Ecto neural progenitor cell (in vitro differentiated cells): ENCODE results near the gene NXPH3.
"Not testable (repeated sequence)": the region's sequence is repeated elsewhere in the genome, so short reads cannot be mapped to it uniquely, and the experiment has no call there.

Source experiments
- DNase-seq: peaks from one replicate; pipeline ENCODE4 v3.0.0-alpha.2; 2018; ENCODE audit warnings: low spot score

The NXPH3 gene

GRCh38 chr17:49575679-49576087 is at the start of gene NXPH3:
NXPH3 (plus strand) TSS chr17:49575871; CDS start chr17:49576220, 349 bp downstream.
- peak; percentile 95 for DNase-seq

GRCh38 chr17:49527927-49528651 is 47.6 kb upstream of the NXPH3 start:
- DNase-seq: no peak

GRCh38 chr17:49528966-49529365 is 46.7 kb upstream of the NXPH3 start:
- DNase-seq: no peak

DNA sequence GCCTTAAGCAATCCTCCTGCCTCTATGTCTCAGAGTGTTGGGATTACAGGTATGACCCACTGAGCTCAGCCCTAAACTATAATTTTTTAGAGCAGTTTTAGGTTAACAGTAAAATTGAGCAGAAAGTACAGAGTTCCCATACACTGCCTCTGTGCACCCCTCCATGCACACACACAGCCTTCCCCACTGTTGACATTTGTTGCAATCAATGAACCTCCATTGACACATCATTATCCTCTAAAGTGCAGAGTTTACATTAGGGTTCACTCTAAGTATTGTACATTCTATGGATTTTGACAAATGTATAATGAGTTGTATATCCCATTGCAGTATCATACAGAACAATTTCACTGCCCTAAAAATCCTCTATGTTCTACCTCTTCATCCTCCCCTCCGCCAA is 45.6 kb upstream of the NXPH3 start:
- DNase-seq: no peak

DNA sequence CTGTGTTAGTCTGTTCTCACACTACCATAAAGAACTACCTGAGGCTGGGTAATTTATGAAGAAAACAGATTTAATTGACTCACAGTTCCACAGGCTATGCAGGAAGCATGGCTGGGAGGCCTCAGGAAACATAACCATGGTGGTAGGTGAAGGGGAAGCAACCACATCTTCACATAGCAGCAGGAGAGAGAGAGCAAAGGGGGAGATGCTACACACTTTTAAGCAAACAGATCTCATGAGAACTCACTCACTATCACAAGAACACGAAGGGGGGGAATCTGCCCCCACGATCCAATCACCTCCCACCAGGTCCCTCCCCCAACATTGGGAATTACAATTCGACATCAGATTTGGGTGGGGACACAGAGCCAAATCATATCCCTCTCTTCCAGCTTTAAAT is 31.8 kb upstream of the NXPH3 start:
- no peak for DNase-seq

GRCh38 chr17:49545007-49545660 is 30.5 kb upstream of the NXPH3 start:
- no peak for DNase-seq

DNA sequence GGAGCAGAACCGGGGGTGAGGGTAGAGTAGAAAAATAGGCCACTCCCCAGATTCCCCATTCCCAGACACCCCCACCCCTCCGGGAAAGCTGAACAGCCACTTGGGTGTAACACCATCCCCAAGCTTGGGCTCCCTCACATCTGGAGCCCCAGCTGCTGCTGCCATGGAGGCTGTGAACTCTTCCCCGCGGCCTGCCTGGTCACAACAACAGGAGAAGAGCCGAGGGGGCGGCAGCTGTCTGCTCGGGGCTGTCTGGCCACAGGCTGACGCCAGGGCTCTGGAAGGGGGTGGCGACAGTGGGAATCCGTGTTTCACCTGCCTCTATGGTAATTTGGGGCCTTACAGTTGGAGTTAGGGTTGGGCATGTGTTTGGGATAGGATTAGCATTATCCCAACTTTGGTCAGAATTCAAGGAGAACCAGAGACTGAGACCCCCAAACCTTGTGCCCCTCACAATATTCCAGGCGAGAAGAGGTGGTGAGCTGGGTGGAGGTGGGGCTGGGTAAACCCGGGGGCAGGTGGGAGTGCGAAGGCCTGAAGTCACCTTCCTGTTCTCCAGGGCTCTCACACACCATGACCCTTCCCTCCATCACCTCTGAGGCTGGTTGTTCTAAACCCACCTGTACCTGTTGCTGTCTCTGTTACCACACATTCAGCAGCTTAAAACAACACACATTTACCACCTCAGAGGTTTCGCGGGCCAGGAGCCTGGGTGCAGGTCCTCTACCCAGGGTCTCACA is 29.7 kb upstream of the NXPH3 start:
- no peak for DNase-seq

GRCh38 chr17:49546546-49547535 is 28.8 kb upstream of the NXPH3 start:
- peak; percentile 63 for DNase-seq

DNA sequence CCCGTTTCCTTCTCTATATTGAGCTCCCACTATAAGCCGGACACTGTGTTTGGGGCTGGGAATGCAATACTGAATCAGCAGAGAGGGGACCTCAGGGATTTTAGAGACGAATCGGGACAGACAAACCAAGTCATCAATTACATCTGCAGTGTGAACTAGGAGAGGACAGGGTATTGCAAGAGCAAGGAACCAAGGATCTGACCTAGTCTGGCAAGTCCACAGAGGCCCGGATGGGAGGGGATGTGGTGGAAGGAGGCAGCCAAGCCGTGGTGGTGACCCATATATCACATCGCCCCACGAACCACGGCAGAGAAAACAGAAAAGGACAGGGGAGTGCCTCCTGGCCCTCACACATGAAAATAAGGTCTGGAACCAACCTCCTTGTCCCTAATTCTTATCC is 28.1 kb upstream of the NXPH3 start:
- DNase-seq: no peak

- peak; percentile 57 for DNase-seq
These were observed 27.6 kb upstream of the NXPH3 start for GRCh38 chr17:49548051-49548505.

DNA sequence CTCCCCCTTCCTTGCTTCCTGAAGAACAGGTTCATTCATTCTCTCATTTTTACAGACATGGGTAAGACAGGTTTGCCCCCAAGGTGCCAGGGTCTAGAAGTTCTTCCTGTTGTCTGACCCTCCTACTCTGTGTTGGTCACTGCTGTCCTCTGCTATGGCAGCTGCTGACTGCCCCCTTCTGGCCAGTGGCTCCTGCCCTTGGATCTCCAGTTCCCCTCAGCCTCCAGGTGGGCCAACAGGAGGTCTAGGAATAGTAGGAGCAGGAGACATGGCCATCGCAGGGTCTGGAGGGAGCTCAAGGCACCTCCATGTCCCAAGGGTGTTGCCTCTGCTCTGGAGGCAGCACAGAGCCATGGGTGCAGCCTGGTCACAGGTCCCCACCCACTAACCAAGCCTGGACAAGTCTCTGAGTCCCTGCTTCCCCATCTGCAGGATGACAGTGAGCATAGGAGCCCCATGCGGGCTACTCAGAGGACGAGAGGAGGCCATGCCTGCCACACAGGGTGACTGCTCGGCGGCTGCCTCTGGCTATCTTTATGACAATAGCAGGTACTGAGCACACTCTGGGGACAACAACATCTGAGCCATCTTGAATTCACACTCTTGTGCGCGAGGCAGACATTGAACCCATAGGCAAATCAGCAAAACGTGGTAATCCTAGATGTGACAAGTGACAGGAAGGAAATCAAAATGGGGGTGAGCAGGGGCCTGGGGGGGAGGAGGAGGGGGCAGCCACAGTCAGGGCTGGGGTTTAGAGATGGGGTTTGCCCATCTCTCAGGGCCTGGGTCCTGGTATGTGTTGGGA is 27.0 kb upstream of the NXPH3 start:
- peak; percentile 77 for DNase-seq

DNA sequence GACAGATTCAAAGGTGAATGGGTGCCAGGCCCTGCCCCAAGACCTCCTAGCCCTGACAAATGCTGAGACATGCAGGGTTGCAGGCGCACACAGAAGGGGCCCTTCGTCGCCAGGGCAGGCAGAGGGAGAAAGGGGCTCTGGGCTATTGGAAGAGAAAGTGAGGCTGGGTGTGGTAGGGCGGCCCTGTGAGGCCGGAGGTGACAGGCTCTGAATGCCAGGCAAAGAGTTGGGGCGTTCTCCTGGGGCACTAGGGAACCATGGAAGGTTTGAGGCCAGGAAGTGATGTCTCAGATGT is 26.4 kb upstream of the NXPH3 start:
- DNase-seq: no peak

GRCh38 chr17:49549691-49550678 is 25.7 kb upstream of the NXPH3 start:
- DNase-seq: no peak

GRCh38 chr17:49550764-49551163 is 24.9 kb upstream of the NXPH3 start:
- DNase-seq: not testable (repeated sequence)

DNA sequence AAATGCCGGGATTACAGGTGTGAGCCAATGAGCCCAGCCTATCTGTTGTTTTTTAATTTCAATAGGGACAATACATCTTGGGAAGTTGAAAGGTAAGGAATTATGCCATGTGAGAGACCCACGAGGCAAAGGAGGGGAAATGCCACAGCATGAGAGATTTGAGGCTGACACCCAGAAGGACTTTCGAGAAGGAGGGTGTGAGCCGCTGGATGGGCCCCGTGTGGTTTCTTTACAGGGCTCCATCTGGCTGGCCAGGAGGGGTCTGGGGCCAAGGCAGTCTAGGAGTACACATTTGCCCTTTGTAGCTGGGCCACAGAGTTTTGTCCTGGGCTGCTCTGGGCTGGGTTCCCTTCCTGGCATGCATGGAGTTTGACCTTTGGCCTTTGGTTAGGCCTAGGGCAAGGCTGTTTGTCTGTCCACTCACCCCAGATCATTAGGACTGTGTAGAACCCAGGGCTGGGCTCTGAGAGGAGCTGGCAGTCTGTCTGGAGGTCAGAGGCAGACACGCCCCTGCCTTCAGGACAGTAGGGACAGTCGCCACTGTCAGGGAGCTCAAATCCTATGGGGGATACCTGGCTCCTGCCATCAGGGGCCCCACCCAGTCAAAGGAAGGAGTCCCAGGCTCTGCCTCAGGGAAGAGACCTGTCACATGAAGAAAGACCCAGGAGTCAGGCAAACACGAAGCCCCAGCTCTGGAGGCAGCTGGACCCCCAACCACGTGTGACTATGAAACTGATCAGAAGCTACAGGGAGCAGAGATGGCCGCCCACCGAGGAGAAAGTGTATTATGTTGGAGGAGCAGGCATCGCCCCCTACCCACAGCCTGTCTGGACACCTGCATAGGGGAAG is 24.2 kb upstream of the NXPH3 start:
- DNase-seq: no peak

DNA sequence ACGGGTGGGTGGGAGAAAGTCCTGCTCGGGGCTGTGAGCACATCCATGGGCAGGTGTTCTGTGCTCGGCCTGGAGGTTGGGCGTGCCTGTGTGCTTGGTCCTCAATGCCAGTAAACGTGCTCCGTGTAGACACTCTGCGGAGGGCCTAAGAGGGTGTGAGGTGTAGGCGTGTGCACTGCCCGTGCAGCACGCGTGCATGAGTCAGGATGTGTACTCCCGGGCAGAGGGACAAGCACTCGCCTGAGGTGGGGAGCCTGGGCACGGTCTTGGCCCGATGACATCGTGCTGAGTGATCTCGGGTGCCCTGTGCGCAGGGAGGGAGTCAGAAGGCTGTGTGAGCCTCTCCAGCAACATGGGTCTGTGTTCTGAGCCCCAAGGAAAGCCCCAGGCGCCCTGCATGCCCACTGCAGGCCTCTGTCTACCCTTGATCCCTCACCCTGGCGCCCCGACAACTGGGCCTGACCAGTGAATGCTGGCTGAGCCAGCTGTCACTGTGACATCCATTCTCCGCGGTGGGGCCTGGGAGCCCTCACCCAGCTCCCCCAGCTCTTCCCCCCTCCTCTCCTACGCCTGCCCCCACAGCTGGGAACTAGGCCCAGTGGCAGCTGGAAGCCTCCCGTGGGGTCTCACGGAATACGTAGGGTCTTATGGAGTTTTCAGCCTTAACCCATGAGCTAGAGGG is 23.5 kb upstream of the NXPH3 start:
- DNase-seq: no peak

DNA sequence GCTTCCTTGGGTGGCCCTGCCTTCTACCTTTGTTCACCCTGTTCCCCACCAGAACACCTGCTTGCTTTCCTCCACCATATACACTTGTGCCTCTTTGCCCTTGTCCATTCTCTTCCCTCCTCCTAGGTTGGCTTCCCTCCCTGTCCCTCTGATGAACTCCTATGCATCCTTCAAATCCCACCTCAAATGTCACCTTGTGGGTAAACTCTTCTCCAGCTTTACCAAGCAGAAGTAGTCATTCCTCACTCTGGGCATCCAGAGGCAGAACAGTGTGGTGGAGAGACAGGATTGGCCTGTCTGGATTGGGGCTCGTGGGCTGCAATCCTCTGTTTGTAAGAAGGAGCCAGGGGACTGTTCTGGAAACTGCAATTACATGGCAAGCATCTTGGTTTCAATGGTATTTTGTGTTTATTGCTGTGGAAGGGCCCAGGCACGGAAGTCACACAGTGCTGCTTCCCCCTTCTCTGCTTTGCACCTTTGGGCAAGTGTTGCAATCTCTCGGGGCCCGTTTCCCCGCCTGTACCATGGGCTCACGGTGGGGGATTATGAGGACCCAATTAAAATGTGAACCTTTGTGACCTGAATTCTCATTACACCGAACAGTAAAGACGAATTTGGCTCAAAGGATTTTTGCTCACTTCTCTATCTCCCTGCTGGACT is 21.9 kb upstream of the NXPH3 start:
- no peak for DNase-seq
